A549 (cell line): Measurements from ENCODE around the gene MYO15A.

Experiments used
- BHLHE40 ChIP-seq: IDR thresholded peaks from 2 replicates; pipeline ENCODE4 v1.6.1; 2012; ENCODE audit warnings: low read depth, low read length, inconsistent platforms
- EP300 ChIP-seq, 2 experiments: fragments of >200 bp; sonication (Bioruptor Twin); formaldehyde crosslinking; IDR thresholded peaks; 2 replicates in 1 of 2; 3 replicates in 1 of 2; pipeline ENCODE4 v1.6.1; 2016 to 2017
- KDM5A ChIP-seq: fragments of 200-600 bp; sonication (generic); IDR thresholded peaks from 2 replicates; pipeline ENCODE4 v1.6.1; 2016; ENCODE audit warnings: antibody characterized with exemption, mild to moderate bottlenecking
- RAD21 ChIP-seq, 2 experiments: fragments of >200 bp in 1 of 2; sonication (Bioruptor Twin) in 1 of 2; formaldehyde crosslinking in 1 of 2; IDR thresholded peaks in 1 of 2; conservative IDR thresholded peaks in 1 of 2; 2 replicates in 1 of 2; 3 replicates in 1 of 2; pipeline ENCODE4 v1.6.1; 2012 to 2018; ENCODE audit warnings: inconsistent platforms in 1 of 2
- ZC3H11A ChIP-seq: fragments of 450-650 bp; IDR thresholded peaks from 2 replicates; pipeline ENCODE4 v1.6.1; 2014; ENCODE audit warnings: antibody characterized with exemption, mild to moderate bottlenecking
- TF ChIP-seq, protein P1 (sequence below): fragments of >200 bp; sonication (Bioruptor Twin); formaldehyde crosslinking; IDR thresholded peaks from 3 replicates; pipeline ENCODE4 v1.5.1; 2016

DNA sequence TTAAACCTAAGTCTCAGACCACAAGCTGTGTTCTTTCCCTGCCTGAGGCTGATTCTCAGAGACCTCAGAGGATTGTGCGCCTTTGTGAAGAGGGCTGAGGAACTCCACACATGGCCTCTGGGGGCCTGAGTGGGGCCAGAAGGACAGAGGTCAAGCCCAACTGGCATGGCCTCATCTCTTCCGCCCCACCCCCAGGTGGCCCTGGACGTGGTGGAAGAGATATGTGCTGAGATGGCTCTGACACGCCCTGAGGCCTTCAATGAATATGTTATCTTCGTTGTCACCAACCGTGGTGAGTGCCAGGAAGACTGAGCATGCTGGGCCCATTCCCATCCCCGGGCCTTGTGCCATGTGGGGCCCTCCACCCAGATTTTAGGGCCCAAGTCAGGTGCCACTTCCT, 55.0 kb downstream of the MYO15A start:
- TF ChIP-seq, protein P1, sequence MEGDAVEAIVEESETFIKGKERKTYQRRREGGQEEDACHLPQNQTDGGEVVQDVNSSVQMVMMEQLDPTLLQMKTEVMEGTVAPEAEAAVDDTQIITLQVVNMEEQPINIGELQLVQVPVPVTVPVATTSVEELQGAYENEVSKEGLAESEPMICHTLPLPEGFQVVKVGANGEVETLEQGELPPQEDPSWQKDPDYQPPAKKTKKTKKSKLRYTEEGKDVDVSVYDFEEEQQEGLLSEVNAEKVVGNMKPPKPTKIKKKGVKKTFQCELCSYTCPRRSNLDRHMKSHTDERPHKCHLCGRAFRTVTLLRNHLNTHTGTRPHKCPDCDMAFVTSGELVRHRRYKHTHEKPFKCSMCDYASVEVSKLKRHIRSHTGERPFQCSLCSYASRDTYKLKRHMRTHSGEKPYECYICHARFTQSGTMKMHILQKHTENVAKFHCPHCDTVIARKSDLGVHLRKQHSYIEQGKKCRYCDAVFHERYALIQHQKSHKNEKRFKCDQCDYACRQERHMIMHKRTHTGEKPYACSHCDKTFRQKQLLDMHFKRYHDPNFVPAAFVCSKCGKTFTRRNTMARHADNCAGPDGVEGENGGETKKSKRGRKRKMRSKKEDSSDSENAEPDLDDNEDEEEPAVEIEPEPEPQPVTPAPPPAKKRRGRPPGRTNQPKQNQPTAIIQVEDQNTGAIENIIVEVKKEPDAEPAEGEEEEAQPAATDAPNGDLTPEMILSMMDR, result no peak
- TF ChIP-seq BHLHE40 (no peak), ZC3H11A (no peak), KDM5A (no peak), RAD21 (conservative IDR thresholded peaks at IDR 0.05 in 1 of 2, IDR thresholded peaks at IDR 0.05 in 1 of 2) (no peak), EP300 (IDR thresholded peaks at IDR 0.05) (no peak)
